ENCODE data around the gene CD44. TPM values are rescaled to one million over a fixed set of nuclear protein-coding genes. Genes with fewer than 3 reads are reported as not detected.

CD44 gene
- polyA plus RNA-seq, 2 of the 4 experiments (the other 2 are of a cell fraction), result 309 to 585 TPM

- H3K4me2 ChIP-seq, result peak overlapping the region; percentile 43
- no peak for ATAC-seq
These were observed 41.6 kb downstream of the CD44 start for GRCh38 chr11:35180317-35181233.

GRCh38 chr11:35182317-35182939 lies 43.5 kb downstream of the CD44 start:
- CTCF ChIA-PET, result interaction anchor here (0.8 to 1.7 kb wide), 3 partner anchors 10 to 30 kb away, joined by 3 to 9 read pairs (median 3); no protein-coding TSS in a partner anchor

More at GRCh38 chr11:35180317-35181233, 41.6 kb downstream of the CD44 start:
- Histone ChIP-seq H3K4me1 (peaks cover 40% of the 10 kb centered on the region), H3K27ac (peak overlapping the region; percentile 42 to 67; a peak in 4 of 6 replicates), H3K9me3 (no peaks in the 10 kb centered on the region), H3K4me3 (no peak overlapping the region)
- 87% methylated on average over 5 of the region's 5 CpGs for WGBS (ENCODE audit: missing lambda C conversion rate)
- FAIRE-seq, result no peak
- ChIA-PET POLR2A (no interaction called here), CTCF (interaction anchor here (0.9 to 1.3 kb wide), 3 partner anchors 17 to 183 kb away, joined by 3 read pairs; no protein-coding TSS in a partner anchor)
- TF ChIP-seq EHF (CRISPR knock-in tag; IDR thresholded peaks at IDR 0.05), result no peak
- no peak for DNase-seq (ENCODE audit: low read depth in 1 of 2, low spot score in 1 of 2)

GRCh38 chr11:35183326-35183925 lies 44.5 kb downstream of the CD44 start:
- CTCF ChIA-PET, result interaction anchor here (0.6 to 1.7 kb wide), 8 partner anchors 8 to 788 kb away, joined by 3 to 9 read pairs (median 3); no protein-coding TSS in a partner anchor
- TF ChIP-seq RNF2 (IDR thresholded peaks at IDR 0.05; ENCODE audit: borderline replicate concordance, low read depth), result no peak
- TF ChIP-seq, protein P1, sequence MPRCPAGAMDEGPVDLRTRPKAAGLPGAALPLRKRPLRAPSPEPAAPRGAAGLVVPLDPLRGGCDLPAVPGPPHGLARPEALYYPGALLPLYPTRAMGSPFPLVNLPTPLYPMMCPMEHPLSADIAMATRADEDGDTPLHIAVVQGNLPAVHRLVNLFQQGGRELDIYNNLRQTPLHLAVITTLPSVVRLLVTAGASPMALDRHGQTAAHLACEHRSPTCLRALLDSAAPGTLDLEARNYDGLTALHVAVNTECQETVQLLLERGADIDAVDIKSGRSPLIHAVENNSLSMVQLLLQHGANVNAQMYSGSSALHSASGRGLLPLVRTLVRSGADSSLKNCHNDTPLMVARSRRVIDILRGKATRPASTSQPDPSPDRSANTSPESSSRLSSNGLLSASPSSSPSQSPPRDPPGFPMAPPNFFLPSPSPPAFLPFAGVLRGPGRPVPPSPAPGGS (IDR thresholded peaks at IDR 0.05), result no peak
- TF ChIP-seq GATA3 (IDR thresholded peaks at IDR 0.05; ENCODE audit: borderline replicate concordance), result no peak
- no peak for TF ChIP-seq HOXB13 (CRISPR knock-in tag; IDR thresholded peaks at IDR 0.05; ENCODE audit: low read depth)
- TF ChIP-seq, protein P2, sequence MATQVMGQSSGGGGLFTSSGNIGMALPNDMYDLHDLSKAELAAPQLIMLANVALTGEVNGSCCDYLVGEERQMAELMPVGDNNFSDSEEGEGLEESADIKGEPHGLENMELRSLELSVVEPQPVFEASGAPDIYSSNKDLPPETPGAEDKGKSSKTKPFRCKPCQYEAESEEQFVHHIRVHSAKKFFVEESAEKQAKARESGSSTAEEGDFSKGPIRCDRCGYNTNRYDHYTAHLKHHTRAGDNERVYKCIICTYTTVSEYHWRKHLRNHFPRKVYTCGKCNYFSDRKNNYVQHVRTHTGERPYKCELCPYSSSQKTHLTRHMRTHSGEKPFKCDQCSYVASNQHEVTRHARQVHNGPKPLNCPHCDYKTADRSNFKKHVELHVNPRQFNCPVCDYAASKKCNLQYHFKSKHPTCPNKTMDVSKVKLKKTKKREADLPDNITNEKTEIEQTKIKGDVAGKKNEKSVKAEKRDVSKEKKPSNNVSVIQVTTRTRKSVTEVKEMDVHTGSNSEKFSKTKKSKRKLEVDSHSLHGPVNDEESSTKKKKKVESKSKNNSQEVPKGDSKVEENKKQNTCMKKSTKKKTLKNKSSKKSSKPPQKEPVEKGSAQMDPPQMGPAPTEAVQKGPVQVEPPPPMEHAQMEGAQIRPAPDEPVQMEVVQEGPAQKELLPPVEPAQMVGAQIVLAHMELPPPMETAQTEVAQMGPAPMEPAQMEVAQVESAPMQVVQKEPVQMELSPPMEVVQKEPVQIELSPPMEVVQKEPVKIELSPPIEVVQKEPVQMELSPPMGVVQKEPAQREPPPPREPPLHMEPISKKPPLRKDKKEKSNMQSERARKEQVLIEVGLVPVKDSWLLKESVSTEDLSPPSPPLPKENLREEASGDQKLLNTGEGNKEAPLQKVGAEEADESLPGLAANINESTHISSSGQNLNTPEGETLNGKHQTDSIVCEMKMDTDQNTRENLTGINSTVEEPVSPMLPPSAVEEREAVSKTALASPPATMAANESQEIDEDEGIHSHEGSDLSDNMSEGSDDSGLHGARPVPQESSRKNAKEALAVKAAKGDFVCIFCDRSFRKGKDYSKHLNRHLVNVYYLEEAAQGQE (IDR thresholded peaks at IDR 0.05), result no peak
- TF ChIP-seq, protein P3, sequence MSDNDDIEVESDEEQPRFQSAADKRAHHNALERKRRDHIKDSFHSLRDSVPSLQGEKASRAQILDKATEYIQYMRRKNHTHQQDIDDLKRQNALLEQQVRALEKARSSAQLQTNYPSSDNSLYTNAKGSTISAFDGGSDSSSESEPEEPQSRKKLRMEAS (IDR thresholded peaks at IDR 0.05), result no peak

More at GRCh38 chr11:35182317-35182939, 43.5 kb downstream of the CD44 start:
- no peaks in the 10 kb centered on the region for H3K9me3 ChIP-seq
- 94% methylated on average over 6 of the region's 6 CpGs for WGBS (ENCODE audit: missing lambda C conversion rate)
- POLR2A ChIA-PET, result no interaction called here
- H3K4me1 ChIP-seq, result peaks cover 37% of the 10 kb centered on the region
- no peak overlapping the region for H3K4me2 ChIP-seq
- no peak overlapping the region for H3K27ac ChIP-seq
- DNase-seq (ENCODE audit: low read depth in 1 of 2, low spot score in 1 of 2) (no peak), ATAC-seq (no peak), FAIRE-seq (no peak)
- TF ChIP-seq EP300 (IDR thresholded peaks at IDR 0.05), result no peak
- no peak for TF ChIP-seq ELK1 (IDR thresholded peaks at IDR 0.05; ENCODE audit: low read depth, low read length)
- no peak for TF ChIP-seq FOSL2 (IDR thresholded peaks at IDR 0.05)
- no peak for TF ChIP-seq FOSL2 (CRISPR knock-in tag; IDR thresholded peaks at IDR 0.05)
- no peak for TF ChIP-seq HOXA7 (CRISPR knock-in tag; IDR thresholded peaks at IDR 0.05)
- TF ChIP-seq BHLHE40 (IDR thresholded peaks at IDR 0.05; ENCODE audit: low read depth, low read length), result no peak
- TF ChIP-seq FOSB (CRISPR knock-in tag; IDR thresholded peaks at IDR 0.05), result no peak
- TF ChIP-seq TFCP2L1 (CRISPR knock-in tag; IDR thresholded peaks at IDR 0.05), result no peak
- no peak for TF ChIP-seq ZSCAN20 (CRISPR knock-in tag; IDR thresholded peaks at IDR 0.05)
- TF ChIP-seq MYC (IDR thresholded peaks at IDR 0.05; ENCODE audit: borderline replicate concordance, low read length), result no peak
- TF ChIP-seq, protein P2 (IDR thresholded peaks at IDR 0.05), result no peak
- TF ChIP-seq SREBF2 (IDR thresholded peaks at IDR 0.05), result no peak
- TF ChIP-seq ZFP36 (IDR thresholded peaks at IDR 0.05; ENCODE audit: borderline replicate concordance, partially characterized antibody), result no peak
- TF ChIP-seq CBX8 (IDR thresholded peaks at IDR 0.05), result no peak
- TF ChIP-seq HES2 (IDR thresholded peaks at IDR 0.05), result no peak
- no peak overlapping the region for H3K4me3 ChIP-seq

More at GRCh38 chr11:35183326-35183925, 44.5 kb downstream of the CD44 start:
- POLR2A ChIA-PET, result no interaction called here
- peaks cover 27% of the 10 kb centered on the region for H3K4me1 ChIP-seq
- H3K4me3 ChIP-seq, result no peak overlapping the region
- WGBS (ENCODE audit: missing lambda C conversion rate), result 82% methylated on average over 2 of the region's 2 CpGs
- FAIRE-seq, result no peak
- no peak for DNase-seq (ENCODE audit: low read depth in 1 of 2, low spot score in 1 of 2)
- H3K9me3 ChIP-seq, result no peaks in the 10 kb centered on the region
- no peak for ATAC-seq
- H3K4me2 ChIP-seq, result no peak overlapping the region
- H3K27ac ChIP-seq, result no peak overlapping the region

Data from A549 (cell line).